Prostate gland (tissue), 2 donors: ENCODE data around the gene BNIP3. TPM values are rescaled to one million over a fixed set of nuclear protein-coding genes. Genes with fewer than 3 reads are reported as not detected.

Source experiments
- DNase-seq: peaks from one replicate; pipeline ENCODE4 v3.0.0-alpha.2; 2019; ENCODE audit warnings: low spot score
- H3K27ac ChIP-seq, 2 donors: fragments of 200-600 bp; sonication (generic); 2 replicates each; pipeline ENCODE4 v1.5.1; 2017 to 2019
- H3K27me3 ChIP-seq: fragments of 200-600 bp; sonication (generic); replicated peaks from 2 replicates; pipeline ENCODE4 v1.5.1; 2019; ENCODE audit not compliant: insufficient read depth
- H3K36me3 ChIP-seq, 2 donors: fragments of 200-600 bp; sonication (generic); 1 replicate in 1 of 2; 2 replicates in 1 of 2; pipeline versions ENCODE4 v1.5.1 to v1.8.1; 2017 to 2019
- H3K4me1 ChIP-seq: fragments of 200-600 bp; sonication (generic); replicated peaks from 2 replicates; pipeline ENCODE4 v1.5.1; 2019
- H3K4me3 ChIP-seq, 2 donors: fragments of 200-600 bp; sonication (generic); 2 replicates each; pipeline ENCODE4 v1.5.1; 2017 to 2019
- H3K9me3 ChIP-seq: fragments of 200-600 bp; sonication (generic); 2 replicates; pipeline ENCODE4 v1.5.1; 2017
- CTCF ChIP-seq, 4 experiments: fragments of 200-600 bp in 2 of 4; fragments of 450-650 bp in 2 of 4; sonication (generic) in 2 of 4; IDR thresholded peaks; 1 replicate in 3 of 4; 2 replicates in 1 of 4; pipeline ENCODE4 v1.5.1; 2016 to 2019; ENCODE audit warnings: antibody characterized with exemption in 4 of 4, mild to moderate bottlenecking in 2 of 4, moderate library complexity in 2 of 4
- POLR2A ChIP-seq: fragments of 450-650 bp; IDR thresholded peaks from one replicate; pipeline ENCODE4 v1.6.1; 2016; ENCODE audit warnings: antibody characterized with exemption, mild to moderate bottlenecking
- POLR2AphosphoS5 ChIP-seq: sonication (generic); formaldehyde crosslinking; IDR thresholded peaks from one replicate; pipeline ENCODE4 v1.6.1; 2017; ENCODE audit warnings: antibody characterized with exemption
- WGBS: methylation state at CpG from one replicate; pipeline ENCODE4 v1.1.5; 2018; 5-methylcytosine and 5-hydroxymethylcytosine counted together
- intact Hi-C: fragments of 100-400 bp; cut with DNase I; formaldehyde crosslinking; loops from one replicate; pipeline ENCODE4 v1.14.2; 2022
- total RNA-seq, 2 donors: library from RNA; depleted of rRNA; stranded (reverse); fragments of >200 nt; gene quantifications; one replicate each; pipeline ENCODE4 v1.1.0, GENCODE V29; 2016

Gene BNIP3
- total RNA-seq, 2 donors from 2014 or later, result 148 to 325 TPM

DNA sequence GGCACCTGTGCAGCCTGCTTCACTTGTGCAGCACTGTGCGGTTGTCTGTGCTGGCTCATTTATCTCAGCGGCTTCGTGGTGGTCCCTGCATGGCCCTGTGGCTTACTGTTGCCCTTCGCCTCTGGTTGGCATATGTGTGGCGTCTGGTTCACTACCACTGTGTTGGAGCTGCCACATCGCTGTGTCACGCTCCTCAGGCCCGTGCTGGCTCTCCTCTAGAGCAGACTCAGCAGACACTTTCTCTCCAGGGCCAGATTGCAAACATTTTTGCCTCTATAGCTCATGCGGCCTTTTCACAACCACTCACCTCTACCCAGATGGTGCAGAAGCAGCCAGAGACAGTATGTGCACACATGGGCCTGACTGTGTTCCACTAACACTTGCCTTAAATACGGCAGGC lies 43.0 kb downstream of the BNIP3 start:
- no peaks in the 10 kb centered on the region for H3K27me3 ChIP-seq
- no peaks in the 10 kb centered on the region for H3K9me3 ChIP-seq
- no peaks in the 10 kb centered on the region for H3K4me1 ChIP-seq
- no peak for DNase-seq
- intact Hi-C loops, result no loop called here
- WGBS, result 97% methylated on average over 10 of the region's 10 CpGs
- H3K27ac ChIP-seq, result no peak overlapping the region
- H3K36me3 ChIP-seq, result no peaks in the 10 kb centered on the region
- TF ChIP-seq POLR2AphosphoS5 (no peak), POLR2A (no peak), CTCF (IDR thresholded peaks at IDR 0.05) (no peak)
- no peak overlapping the region for H3K4me3 ChIP-seq

DNA sequence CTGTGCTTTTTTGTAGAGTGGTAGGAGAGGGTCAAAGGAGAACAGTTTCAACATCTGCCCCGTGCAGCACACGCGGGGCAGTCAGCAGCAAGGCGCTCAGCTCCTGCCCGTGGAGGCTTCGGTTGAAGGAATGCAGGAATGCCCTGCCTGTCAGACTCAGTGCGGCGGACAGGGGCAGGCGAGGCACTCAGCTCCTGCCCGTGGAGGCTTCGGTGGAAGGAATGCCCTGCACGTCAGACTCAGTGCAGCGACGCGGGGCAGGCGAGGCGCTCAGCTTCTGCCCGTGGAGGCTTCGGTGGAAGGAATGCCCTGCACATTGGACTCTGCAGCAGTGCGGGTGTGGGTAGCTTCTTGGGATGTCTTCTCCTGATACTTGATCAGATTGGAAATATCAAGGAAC lies 43.9 kb downstream of the BNIP3 start:
- H3K4me1 ChIP-seq, result no peaks in the 10 kb centered on the region
- no peaks in the 10 kb centered on the region for H3K9me3 ChIP-seq
- no peak overlapping the region for H3K4me3 ChIP-seq
- no peak overlapping the region for H3K27ac ChIP-seq
- intact Hi-C loops, result no loop called here
- DNase-seq, result no peak
- no peaks in the 10 kb centered on the region for H3K27me3 ChIP-seq
- no peaks in the 10 kb centered on the region for H3K36me3 ChIP-seq
- 86% methylated on average over 20 of the region's 20 CpGs for WGBS
- TF ChIP-seq POLR2A (no peak), CTCF (IDR thresholded peaks at IDR 0.05) (no peak), POLR2AphosphoS5 (no peak)

GRCh38 chr10:131936736-131937135 lies 45.0 kb downstream of the BNIP3 start:
- H3K27me3 ChIP-seq, result no peaks in the 10 kb centered on the region
- TF ChIP-seq POLR2A (no peak), CTCF (IDR thresholded peaks at IDR 0.05) (no peak), POLR2AphosphoS5 (no peak)
- H3K27ac ChIP-seq, result no peak overlapping the region
- no peaks in the 10 kb centered on the region for H3K9me3 ChIP-seq
- H3K36me3 ChIP-seq, result no peaks in the 10 kb centered on the region
- H3K4me3 ChIP-seq, result no peak overlapping the region
- H3K4me1 ChIP-seq, result no peaks in the 10 kb centered on the region
- intact Hi-C loops, result no loop called here
- no peak for DNase-seq
- WGBS, result 83% methylated on average over 18 of the region's 18 CpGs

- intact Hi-C loops, result no loop called here
- no peak for TF ChIP-seq CTCF (IDR thresholded peaks at IDR 0.05)
- TF ChIP-seq POLR2AphosphoS5, result no peak
- no peak for TF ChIP-seq POLR2A
- Histone ChIP-seq H3K27ac (no peak overlapping the region), H3K4me1 (no peaks in the 10 kb centered on the region), H3K9me3 (no peaks in the 10 kb centered on the region), H3K27me3 (no peaks in the 10 kb centered on the region), H3K36me3 (no peaks in the 10 kb centered on the region), H3K4me3 (no peak overlapping the region)
- no peak for DNase-seq
- 78% methylated on average over 9 of the region's 9 CpGs for WGBS
Observed at GRCh38 chr10:131936294-131936693, 45.4 kb downstream of the BNIP3 start.

DNA sequence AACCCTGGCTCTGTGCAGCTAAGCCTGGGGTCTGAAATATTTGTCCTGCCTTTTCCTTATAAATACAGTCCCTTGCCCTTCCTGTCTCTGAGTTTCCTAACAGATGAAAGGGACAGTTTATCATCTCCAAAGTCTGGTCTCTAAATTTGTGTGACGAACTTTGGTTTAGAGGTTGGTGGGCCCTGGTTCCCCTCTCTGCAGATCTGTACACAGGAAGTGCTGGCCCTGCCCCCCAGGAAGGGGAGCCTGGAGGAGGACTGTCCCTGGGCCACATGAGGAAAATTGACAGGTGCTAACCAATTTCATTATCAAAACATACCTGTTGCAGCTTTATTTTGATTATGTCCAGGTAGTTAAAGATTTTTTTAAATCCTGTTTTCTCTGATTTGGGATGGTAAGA lies 46.5 kb downstream of the BNIP3 start:
- Histone ChIP-seq H3K27me3 (no peaks in the 10 kb centered on the region), H3K9me3 (no peaks in the 10 kb centered on the region), H3K36me3 (no peaks in the 10 kb centered on the region), H3K4me3 (no peak overlapping the region), H3K4me1 (no peaks in the 10 kb centered on the region), H3K27ac (no peak overlapping the region)
- 43% methylated on average over 1 of the region's 1 CpG for WGBS
- intact Hi-C loops, result no loop called here
- DNase-seq, result no peak
- TF ChIP-seq POLR2AphosphoS5 (no peak), POLR2A (no peak), CTCF (IDR thresholded peaks at IDR 0.05) (no peak)
